K562 (cell line): ENCODE data around the gene SKAP1. TPM values are rescaled to one million over a fixed set of nuclear protein-coding genes. Genes with fewer than 3 reads are reported as not detected.
A peak's percentile ranks its signal among the peaks of the same experiment; 100 is the strongest.

Experiments
- ATAC-seq: fragments of 200-7000 bp; cut with Tn5 transposase; 3 replicates; pipeline ENCODE4 v1.9.1; 2020; ENCODE audit warnings: moderate library complexity
- BruUV-seq: library from RNA; stranded (reverse); fragments of 400-500 nt; replicated peaks from 2 replicates; lab custom pipeline; 2021; lab: Mats Ljungman, UMichigan
- CTCF ChIA-PET: fragments of 300-600 bp; formaldehyde crosslinking; extraction: SDS; loops from one replicate; lab custom pipeline; 2021; ENCODE audit warnings: low intra/inter-chr PET ratio; lab: Yijun Ruan, JAX
- POLR2A ChIA-PET: fragments of 300-600, 350-650 bp; sonication (Branson Sonifier 250); formaldehyde crosslinking; extraction: SDS; loops from one replicate; lab custom pipeline; 2021; ENCODE audit warnings: antibody characterized with exemption, inconsistent platforms; lab: Yijun Ruan, JAX
- DNase-seq, 4 experiments: peaks; one replicate each; pipeline versions ENCODE4 v3.0.0 to v3.0.0-alpha.2; 2011 to 2018; ENCODE audit warnings: low spot score in 3 of 4, mixed read lengths in 3 of 4; ENCODE audit errors: extremely low read depth in 1 of 4
- FAIRE-seq: peaks from 2 replicates; lab custom pipeline; 2011; peaks lifted over from hg19 to GRCh38; lab: Jason Lieb, UNC
- H2AFZ ChIP-seq: 2 replicates; pipeline ENCODE4 v1.6.0; 2011; ENCODE audit warnings: low read depth, low read length, control low read depth, inconsistent platforms
- H3K27ac ChIP-seq: fragments of 200-600 bp; 3 replicates; pipeline ENCODE4 v1.8.0; 2011; ENCODE audit warnings: low read depth, mild to moderate bottlenecking, control low read depth, inconsistent platforms, low read length, moderate library complexity, mixed read lengths; ENCODE audit errors: extremely low read depth
- H3K27me3 ChIP-seq, 2 experiments: fragments of 300-600 bp in 1 of 2; 2 replicates in 1 of 2; 3 replicates in 1 of 2; pipeline versions ENCODE4 v1.6.0 to v1.8.0; 2011; ENCODE audit warnings: inconsistent platforms in 2 of 2, low read length in 2 of 2, mild to moderate bottlenecking in 1 of 2, mixed read lengths in 1 of 2, moderate library complexity in 1 of 2; ENCODE audit not compliant: control insufficient read depth in 2 of 2, insufficient read depth in 2 of 2
- H3K36me3 ChIP-seq: fragments of 300-600 bp; 3 replicates; pipeline ENCODE4 v1.8.0; 2011; ENCODE audit warnings: mild to moderate bottlenecking, low read length, inconsistent platforms; ENCODE audit not compliant: control insufficient read depth, insufficient read depth
- H3K4me1 ChIP-seq, 2 experiments: fragments of 200-600 bp in 1 of 2; replicated peaks in 1 of 2; 2 replicates in 1 of 2; 3 replicates in 1 of 2; pipeline versions ENCODE4 v1.5.1 to v1.8.0; 2011; ENCODE audit warnings: inconsistent platforms in 2 of 2, low read length in 2 of 2, mild to moderate bottlenecking in 1 of 2, mixed read lengths in 1 of 2, moderate library complexity in 1 of 2; ENCODE audit not compliant: control insufficient read depth in 2 of 2, insufficient read depth in 2 of 2
- H3K4me2 ChIP-seq: 2 replicates; pipeline ENCODE4 v1.6.1; 2011; ENCODE audit warnings: low read length, control low read depth, inconsistent platforms, mixed read lengths; ENCODE audit not compliant: insufficient read depth
- H3K4me3 ChIP-seq: fragments of 200-600 bp; sonication (generic), shearing (Covaris generic); 2 replicates; pipeline ENCODE4 v1.5.1; 2016; ENCODE audit warnings: control low read depth, inconsistent platforms
- H3K79me2 ChIP-seq: fragments of 200-600 bp; 3 replicates; pipeline ENCODE4 v1.8.0; 2011; ENCODE audit warnings: low read length, inconsistent platforms; ENCODE audit not compliant: control insufficient read depth, insufficient read depth
- H3K9ac ChIP-seq, 2 experiments: 2 replicates each; pipeline versions ENCODE4 v1.6.0 to v1.6.1; 2011; ENCODE audit warnings: low read depth in 2 of 2, low read length in 2 of 2, control low read depth in 1 of 2, inconsistent platforms in 1 of 2, mild to moderate bottlenecking in 1 of 2, mixed read lengths in 1 of 2; ENCODE audit not compliant: insufficient read depth in 1 of 2
- H3K9me1 ChIP-seq: one replicate; pipeline ENCODE4 v1.6.0; 2011; ENCODE audit warnings: inconsistent platforms, mild to moderate bottlenecking, low read length, moderate library complexity; ENCODE audit not compliant: control insufficient read depth, insufficient read depth
- H3K9me3 ChIP-seq: replicated peaks from 2 replicates; pipeline ENCODE4 v1.5.1; 2011; ENCODE audit warnings: low read depth, low read length, inconsistent platforms; ENCODE audit not compliant: control insufficient read depth, insufficient read depth
- H4K20me1 ChIP-seq: replicated peaks from 2 replicates; pipeline ENCODE4 v1.6.1; 2011; ENCODE audit warnings: low read length, inconsistent platforms, mixed read lengths; ENCODE audit not compliant: control insufficient read depth, insufficient read depth
- CBX3 ChIP-seq, 2 experiments: IDR thresholded peaks; 1 replicate in 1 of 2; 2 replicates in 1 of 2; pipeline ENCODE4 v1.6.1; 2012; ENCODE audit warnings: inconsistent platforms in 2 of 2, low read length in 2 of 2, borderline replicate concordance in 1 of 2, control low read depth in 1 of 2
- ETV1 ChIP-seq: fragments of 450-650 bp; conservative IDR thresholded peaks from 2 replicates; pipeline ENCODE4 v1.6.1; 2016; ENCODE audit warnings: missing genetic modification characterization, control low read depth, low read depth, missing compliant biosample characterization
- HMBOX1 ChIP-seq: sonication (generic); IDR thresholded peaks from 2 replicates; pipeline ENCODE4 v1.6.1; 2016
- KLF1 ChIP-seq: fragments of 450-650 bp; IDR thresholded peaks from 2 replicates; pipeline ENCODE4 v1.6.1; 2016; ENCODE audit warnings: missing genetic modification characterization, missing compliant biosample characterization
- MEIS2 ChIP-seq: fragments of 450-650 bp; IDR thresholded peaks from 2 replicates; pipeline ENCODE4 v1.6.1; 2014; ENCODE audit warnings: mild to moderate bottlenecking; ENCODE audit not compliant: partially characterized antibody
- PBX2 ChIP-seq, 2 experiments: IDR thresholded peaks in 1 of 2; conservative IDR thresholded peaks in 1 of 2; 2 replicates each; pipeline ENCODE4 v1.6.1; 2016; ENCODE audit warnings: low read depth in 2 of 2, mild to moderate bottlenecking in 1 of 2, missing compliant biosample characterization in 1 of 2, missing genetic modification characterization in 1 of 2, moderate library complexity in 1 of 2
- RAD21 ChIP-seq, 2 experiments: fragments of 250-450 bp in 1 of 2; fragments of 450-650 bp in 1 of 2; sonication (Bioruptor Pico) in 1 of 2; formaldehyde crosslinking in 1 of 2; IDR thresholded peaks in 1 of 2; conservative IDR thresholded peaks in 1 of 2; 2 replicates each; pipeline versions ENCODE4 v1.4.0 to v1.8.0; 2020 to 2022; ENCODE audit warnings: mild to moderate bottlenecking in 2 of 2, moderate library complexity in 1 of 2
- WGBS: fragments of 100-300 bp; shearing (Covaris generic); methylation state at CpG from one replicate; pipeline ENCODE4 v1.1.6; 2016; ENCODE audit warnings: low coverage, mixed read lengths; ENCODE audit not compliant: insufficient coverage; ENCODE audit errors: missing lambda C conversion rate; 5-methylcytosine and 5-hydroxymethylcytosine counted together
- in situ Hi-C: fragments of 300-500 bp; cut with MboI; formaldehyde crosslinking; loops from 4 replicates; pipeline ENCODE4 v1.15.0; 2018; ENCODE audit warnings: inconsistent platforms, mixed read lengths
- intact Hi-C: fragments of 100-400 bp; cut with micrococcal nuclease; formaldehyde crosslinking; loops from 2 replicates; pipeline ENCODE4 v1.14.2; 2022
- polyA plus RNA-seq, 8 experiments: library from polyadenylated mRNA; depleted of rRNA in 4 of 8; stranded (reverse) in 5 of 8; unstranded in 3 of 8; fragments of >200 nt; fragmentation: Nextera tagmentation in 2 of 8; fragmentation: Illumina TruSeq in 1 of 8; extraction: Ambion mirVana in 2 of 8; extraction: Trizol in 1 of 8; gene quantifications; 2 replicates each; pipeline versions ENCODE4 v1.2.1 to v1.2.3, GENCODE V29; 2011 to 2014; ENCODE audit warnings: inconsistent platforms in 1 of 8, missing spikeins in 1 of 8
- total RNA-seq, 7 experiments: library from RNA; depleted of rRNA in 6 of 7; stranded (reverse); fragments of >200 nt in 6 of 7; fragmentation: Illumina TruSeq in 2 of 7; extraction: Trizol in 2 of 7; gene quantifications; 2 replicates each; pipeline versions ENCODE4 v1.2.1 to v1.2.3, GENCODE V29; 2011 to 2021; ENCODE audit warnings: low replicate concordance in 1 of 7
- TF ChIP-seq, protein P1 (sequence below), 3 experiments: IDR thresholded peaks in 2 of 3; conservative IDR thresholded peaks in 1 of 3; 2 replicates each; pipeline ENCODE4 v1.5.1; 2011 to 2012; ENCODE audit warnings: low read length in 3 of 3, mild to moderate bottlenecking in 3 of 3, control low read depth in 2 of 3, improper control_type of control experiment in 1 of 3, inconsistent platforms in 1 of 3, low read depth in 1 of 3, mixed read lengths in 1 of 3, moderate library complexity in 1 of 3; ENCODE audit not compliant: insufficient read depth in 2 of 3

Gene SKAP1
- total and polyA plus RNA-seq, 9 of the 15 experiments (the other 6 are each of a cell fraction or from before 2014, with no cell fraction given): 0.06 to 0.80 (median 0.10) TPM; not detected in 4

DNA sequence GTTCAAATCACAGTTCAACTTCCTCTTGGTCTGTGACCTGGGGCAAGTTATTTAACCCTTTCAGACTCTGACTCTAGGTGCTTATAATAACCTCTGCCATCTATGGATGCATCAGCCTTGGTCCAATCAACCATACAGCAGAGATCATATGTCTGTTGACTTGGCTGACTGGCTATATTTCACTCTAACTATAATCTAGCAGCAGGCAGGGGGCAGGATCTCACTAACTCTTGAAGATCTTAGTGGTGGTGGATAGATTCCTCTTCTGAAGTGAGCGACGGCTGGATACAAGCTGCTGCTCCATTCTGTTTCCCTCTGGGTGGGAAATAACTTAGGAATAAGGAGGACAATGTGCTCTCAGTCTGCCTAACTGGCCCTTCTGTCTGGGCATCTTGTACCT lies 146.6 kb downstream of the SKAP1 start:
- Histone ChIP-seq H3K79me2 (no peaks in the 10 kb centered on the region), H3K36me3 (no peaks in the 10 kb centered on the region), H3K4me2 (0 out of 2 replicates have a peak overlapping the region, but pooled peaks have one; percentile 13), H4K20me1 (no peaks in the 10 kb centered on the region), H3K4me3 (no peak overlapping the region), H2AFZ (peak overlapping the region; percentile 42; the same call in 1 of the 2 replicates), H3K9me1 (no peaks in the 10 kb centered on the region), H3K9ac (peak overlapping the region in 1 of 2 experiments; percentile 30; a peak in 1 of 4 replicates), H3K4me1 (peaks cover 0 to 16% of the 10 kb centered on the region in 2 experiments; a peak in 2 of 5 replicates), H3K27me3 (no peaks in the 10 kb centered on the region), H3K9me3 (no peaks in the 10 kb centered on the region), H3K27ac (no peak overlapping the region)
- in situ Hi-C loops (no loop called here), intact Hi-C loops (no loop called here)
- FAIRE-seq (no peak), ATAC-seq (peak; percentile 59; the same call in 2 of the 3 replicates), DNase-seq (no peak)
- 30% methylated on average over 2 of the region's 2 CpGs for WGBS
- ChIA-PET POLR2A (no interaction called here), CTCF (interaction anchor here (0.5 kb wide), 1 partner anchor 9 kb away, joined by 3 read pairs; no protein-coding TSS in a partner anchor)
- TF ChIP-seq PBX2 (CRISPR knock-in tag; IDR thresholded peaks at IDR 0.05; ENCODE audit: low read depth) (no peak), PBX2 (tag; conservative IDR thresholded peaks at IDR 0.05; ENCODE audit: low read depth) (0 out of 2 replicates have a peak, but pooled peaks have one; percentile 13), ETV1 (tag) (no peak), RAD21 (CRISPR knock-in tag; conservative IDR thresholded peaks at IDR 0.05 in 1 of 2, IDR thresholded peaks at IDR 0.05 in 1 of 2) (peak in 1 of 2 experiments; percentile 30; a peak in 2 of 4 replicates), CBX3 (IDR thresholded peaks at IDR 0.05; ENCODE audit: borderline replicate concordance in 1 of 2, low read length in 2 of 2) (no peak), HMBOX1 (peak; percentile 39; the same call in 1 of the 2 replicates), MEIS2 (peak; percentile 57), KLF1 (tag) (no peak)
- TF ChIP-seq, protein P1, sequence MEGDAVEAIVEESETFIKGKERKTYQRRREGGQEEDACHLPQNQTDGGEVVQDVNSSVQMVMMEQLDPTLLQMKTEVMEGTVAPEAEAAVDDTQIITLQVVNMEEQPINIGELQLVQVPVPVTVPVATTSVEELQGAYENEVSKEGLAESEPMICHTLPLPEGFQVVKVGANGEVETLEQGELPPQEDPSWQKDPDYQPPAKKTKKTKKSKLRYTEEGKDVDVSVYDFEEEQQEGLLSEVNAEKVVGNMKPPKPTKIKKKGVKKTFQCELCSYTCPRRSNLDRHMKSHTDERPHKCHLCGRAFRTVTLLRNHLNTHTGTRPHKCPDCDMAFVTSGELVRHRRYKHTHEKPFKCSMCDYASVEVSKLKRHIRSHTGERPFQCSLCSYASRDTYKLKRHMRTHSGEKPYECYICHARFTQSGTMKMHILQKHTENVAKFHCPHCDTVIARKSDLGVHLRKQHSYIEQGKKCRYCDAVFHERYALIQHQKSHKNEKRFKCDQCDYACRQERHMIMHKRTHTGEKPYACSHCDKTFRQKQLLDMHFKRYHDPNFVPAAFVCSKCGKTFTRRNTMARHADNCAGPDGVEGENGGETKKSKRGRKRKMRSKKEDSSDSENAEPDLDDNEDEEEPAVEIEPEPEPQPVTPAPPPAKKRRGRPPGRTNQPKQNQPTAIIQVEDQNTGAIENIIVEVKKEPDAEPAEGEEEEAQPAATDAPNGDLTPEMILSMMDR (IDR thresholded peaks at IDR 0.05 in 2 of 3, conservative IDR thresholded peaks at IDR 0.05 in 1 of 3; ENCODE audit: insufficient read depth in 2 of 3, low read depth in 1 of 3, low read length in 3 of 3): peak in 2 of 3 experiments; percentile 16 to 17; a peak in 1 of 6 replicates
- BruUV-seq: no TSS peak
